Brain microvascular endothelial cell (primary cell): ENCODE measurements around the gene FAM163B.

Source experiments
- DNase-seq: peaks from one replicate; pipeline ENCODE4 v3.0.0-alpha.2; 2020
- H3K27ac ChIP-seq: fragments of 250-450 bp; sonication (Bioruptor Pico); 2 replicates; pipeline ENCODE4 v1.5.1; 2020; ENCODE audit warnings: mild to moderate bottlenecking, moderate library complexity
- H3K27me3 ChIP-seq: fragments of 250-450 bp; sonication (Bioruptor Pico); replicated peaks from 2 replicates; pipeline ENCODE4 v1.5.1; 2020; ENCODE audit warnings: mild to moderate bottlenecking
- H3K36me3 ChIP-seq: fragments of 250-450 bp; sonication (Bioruptor Pico); replicated peaks from 2 replicates; pipeline ENCODE4 v1.5.1; 2020; ENCODE audit warnings: mild to moderate bottlenecking
- H3K4me3 ChIP-seq: 2 replicates; pipeline ENCODE4 v1.5.1; 2011; ENCODE audit warnings: low read depth, mild to moderate bottlenecking, control low read depth, low read length, moderate library complexity
- CTCF ChIP-seq: IDR thresholded peaks from 2 replicates; pipeline ENCODE4 v1.5.1; 2011; ENCODE audit warnings: low read depth, mild to moderate bottlenecking, moderate library complexity, low read length, control low read depth, inconsistent platforms; ENCODE audit errors: missing control alignments
- in situ Hi-C: cut with HindIII; loops from 2 replicates; pipeline ENCODE4 v1.10.0; 2017; ENCODE audit warnings: low sequenced_read_pairs, low pct_ligation_motif_present

Gene FAM163B

GRCh38 chr9:133543772-133544467, 65.3 kb downstream of the FAM163B start:
- in situ Hi-C loops = no loop called here
- Histone ChIP-seq H3K27me3 (no peaks in the 10 kb centered on the region), H3K36me3 (no peaks in the 10 kb centered on the region), H3K27ac (no peak overlapping the region), H3K4me3 (no peak overlapping the region)
- no peak for TF ChIP-seq CTCF
- no peak for DNase-seq

- DNase-seq = no peak
- no peak overlapping the region for H3K27ac ChIP-seq
- no peak for TF ChIP-seq CTCF
- in situ Hi-C loops = no loop called here
- no peaks in the 10 kb centered on the region for H3K27me3 ChIP-seq
- no peaks in the 10 kb centered on the region for H3K36me3 ChIP-seq
- no peak overlapping the region for H3K4me3 ChIP-seq
These were observed 67.2 kb downstream of the FAM163B start for GRCh38 chr9:133542002-133542401.

GRCh38 chr9:133540698-133541025, 68.5 kb downstream of the FAM163B start:
- no peak for DNase-seq
- H3K27ac ChIP-seq = no peak overlapping the region
- TF ChIP-seq CTCF = no peak
- H3K4me3 ChIP-seq = no peak overlapping the region
- H3K27me3 ChIP-seq = no peaks in the 10 kb centered on the region
- no peaks in the 10 kb centered on the region for H3K36me3 ChIP-seq
- in situ Hi-C loops = no loop called here

- H3K27me3 ChIP-seq = no peaks in the 10 kb centered on the region
- DNase-seq = no peak
- H3K4me3 ChIP-seq = no peak overlapping the region
- no peak for TF ChIP-seq CTCF
- H3K36me3 ChIP-seq = no peaks in the 10 kb centered on the region
- no peak overlapping the region for H3K27ac ChIP-seq
- in situ Hi-C loops = no loop called here
These were observed 69.0 kb downstream of the FAM163B start for GRCh38 chr9:133539991-133540697.

- H3K36me3 ChIP-seq = no peaks in the 10 kb centered on the region
- H3K4me3 ChIP-seq = peak overlapping the region; percentile 20
- no peak for DNase-seq
- in situ Hi-C loops = no loop called here
- TF ChIP-seq CTCF = no peak
- no peak overlapping the region for H3K27ac ChIP-seq
- no peaks in the 10 kb centered on the region for H3K27me3 ChIP-seq
These were observed 70.0 kb downstream of the FAM163B start for GRCh38 chr9:133538851-133539833.
